Progenitor cell of endocrine pancreas (in vitro differentiated cells): Measurements from ENCODE around the gene PDIA2. TPM values are rescaled to one million over a fixed set of nuclear protein-coding genes. Genes with fewer than 3 reads are reported as not detected.

Experiments used
- DNase-seq: peaks from one replicate; pipeline ENCODE4 v3.0.0; 2021; ENCODE audit warnings: low spot score; ENCODE audit not compliant: unreplicated experiment
- H3K27ac Mint-ChIP-seq: 2 replicates; pipeline ENCODE4 v1.8.0; 2021; ENCODE audit warnings: mild to moderate bottlenecking, moderate library complexity, mixed read lengths
- H3K27me3 Mint-ChIP-seq: 2 replicates; pipeline ENCODE4 v1.8.0; 2021; ENCODE audit warnings: mixed read lengths
- H3K36me3 Mint-ChIP-seq: 2 replicates; pipeline ENCODE4 v1.8.0; 2022; ENCODE audit warnings: mixed read lengths; ENCODE audit not compliant: insufficient read depth
- H3K4me1 Mint-ChIP-seq: 2 replicates; pipeline ENCODE4 v1.8.0; 2021; ENCODE audit warnings: low read depth, mixed read lengths
- H3K4me3 Mint-ChIP-seq: 2 replicates; pipeline ENCODE4 v1.8.0; 2021; ENCODE audit warnings: low read depth, mild to moderate bottlenecking, moderate library complexity, mixed read lengths
- H3K9me3 Mint-ChIP-seq: 2 replicates; pipeline ENCODE4 v1.8.0; 2021; ENCODE audit warnings: low read depth, mixed read lengths
- CTCF ChIP-seq: fragments of 200-600 bp; sonication (generic); IDR thresholded peaks from one replicate; pipeline ENCODE4 v1.5.0; 2021; ENCODE audit warnings: antibody characterized with exemption, mild to moderate bottlenecking; ENCODE audit not compliant: unreplicated experiment
- long read RNA-seq: library from polyadenylated mRNA; unstranded; transcript quantifications from one replicate; pipeline ENCODE4 v2.0.0, GENCODE V29; 2020
- total RNA-seq: library from RNA; stranded (reverse); gene quantifications from 2 replicates; pipeline ENCODE4 v1.2.1, GENCODE V29; 2021

The PDIA2 gene
- 3.8 TPM in 2 replicates for total RNA-seq
- long read RNA-seq = 0 reads

DNA sequence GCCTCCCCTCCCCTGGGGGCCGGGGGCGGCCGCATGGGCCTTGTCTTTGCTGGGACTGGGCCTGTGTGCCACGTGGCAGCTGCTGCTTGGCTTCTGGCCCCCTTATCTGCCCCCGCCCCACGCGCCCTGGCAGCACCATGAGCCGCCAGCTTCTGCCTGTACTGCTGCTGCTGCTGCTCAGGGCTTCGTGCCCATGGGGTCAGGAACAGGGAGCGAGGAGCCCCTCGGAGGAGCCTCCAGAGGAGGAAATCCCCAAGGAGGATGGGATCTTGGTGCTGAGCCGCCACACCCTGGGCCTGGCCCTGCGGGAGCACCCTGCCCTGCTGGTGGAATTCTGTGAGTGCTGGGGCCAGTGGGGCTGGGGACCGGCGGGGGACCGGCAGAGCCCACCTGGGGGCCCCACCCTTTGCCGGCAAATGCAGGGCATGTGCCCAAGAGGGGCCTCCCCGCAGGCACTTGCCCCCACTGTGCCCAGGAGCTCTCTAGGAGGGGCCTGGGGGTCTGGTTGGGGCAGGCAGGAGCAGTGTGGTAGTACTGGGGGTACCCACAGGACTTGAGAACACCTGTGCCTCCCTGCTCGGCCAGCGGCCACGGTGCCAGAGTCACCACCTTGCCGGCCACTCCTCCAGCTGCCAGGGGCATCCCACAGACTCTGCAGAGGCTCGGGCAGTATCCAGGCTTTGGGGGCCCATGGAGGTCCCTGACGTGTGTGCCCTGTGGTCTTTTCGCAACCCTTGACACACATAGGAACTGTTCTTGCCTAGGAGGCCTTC lies at the start of gene PDIA2:
TSS of gene PDIA2 (plus strand) at position 132 of the 773 bp plus-strand sequence. CDS start at position 138, 6 bp downstream.
- DNase-seq = no peak
- H3K27me3 Mint-ChIP-seq = peaks cover 12% of the 10 kb centered on the region
- H3K4me1 Mint-ChIP-seq = no peaks in the 10 kb centered on the region
- H3K36me3 Mint-ChIP-seq = peaks cover 15% of the 10 kb centered on the region
- H3K9me3 Mint-ChIP-seq = no peaks in the 10 kb centered on the region
- H3K27ac Mint-ChIP-seq = no peak within 1 kb of the TSS
- no peak for TF ChIP-seq CTCF
- H3K4me3 Mint-ChIP-seq = no peak within 1 kb of the TSS

GRCh38 chr16:234468-235305 lies 48.3 kb upstream of the PDIA2 start, which contains the start of gene FAM234A:
Gene FAM234A (plus strand): TSS chr16:234821. CDS start chr16:254414, 19,593 bp downstream.
- H3K4me3 Mint-ChIP-seq = peak within 1 kb of the TSS; percentile 95

GRCh38 chr16:239948-240277 lies 43.1 kb upstream of the PDIA2 start:
- no peak for DNase-seq
- H3K4me3 Mint-ChIP-seq = no peak overlapping the region
- peaks cover 8% of the 10 kb centered on the region for H3K4me1 Mint-ChIP-seq
- TF ChIP-seq CTCF = no peak
- peak overlapping the region; percentile 11 for H3K27ac Mint-ChIP-seq
- peaks cover 2% of the 10 kb centered on the region for H3K36me3 Mint-ChIP-seq
- H3K9me3 Mint-ChIP-seq = no peaks in the 10 kb centered on the region
- H3K27me3 Mint-ChIP-seq = no peaks in the 10 kb centered on the region

More at GRCh38 chr16:234468-235305, 48.3 kb upstream of the PDIA2 start, which contains the start of gene FAM234A:
- peaks cover 6% of the 10 kb centered on the region for H3K4me1 Mint-ChIP-seq
- H3K9me3 Mint-ChIP-seq = no peaks in the 10 kb centered on the region
- peaks cover 2% of the 10 kb centered on the region for H3K36me3 Mint-ChIP-seq
- peak within 1 kb of the TSS; percentile 98 for H3K27ac Mint-ChIP-seq
- peak; percentile 94 for DNase-seq
- no peaks in the 10 kb centered on the region for H3K27me3 Mint-ChIP-seq
- peak; percentile 60 for TF ChIP-seq CTCF

DNA sequence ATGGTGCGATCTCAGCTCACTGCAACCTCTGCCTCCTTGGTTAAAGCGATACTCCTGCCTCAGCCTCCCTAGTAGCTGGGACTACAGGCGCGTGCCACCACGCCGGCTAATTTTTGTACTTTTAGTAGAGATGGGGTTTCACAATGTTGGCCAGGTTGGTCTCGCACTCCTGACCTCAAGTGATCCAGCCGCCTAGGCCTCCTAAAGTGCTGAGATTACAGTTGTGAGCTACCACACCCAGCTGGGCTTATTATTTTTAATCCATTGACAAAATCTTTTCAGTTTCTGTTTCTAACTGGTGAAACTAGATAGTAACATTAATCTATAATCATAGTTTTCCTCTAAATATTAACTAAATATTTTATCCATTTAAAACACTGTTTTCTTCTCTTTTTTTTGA lies 42.4 kb upstream of the PDIA2 start:
- peaks cover 6% of the 10 kb centered on the region for H3K4me1 Mint-ChIP-seq
- peak overlapping the region; percentile 77 for H3K27ac Mint-ChIP-seq
- peaks cover 2% of the 10 kb centered on the region for H3K36me3 Mint-ChIP-seq
- TF ChIP-seq CTCF = no peak
- no peaks in the 10 kb centered on the region for H3K27me3 Mint-ChIP-seq
- DNase-seq = no peak
- H3K4me3 Mint-ChIP-seq = no peak overlapping the region
- no peaks in the 10 kb centered on the region for H3K9me3 Mint-ChIP-seq

DNA sequence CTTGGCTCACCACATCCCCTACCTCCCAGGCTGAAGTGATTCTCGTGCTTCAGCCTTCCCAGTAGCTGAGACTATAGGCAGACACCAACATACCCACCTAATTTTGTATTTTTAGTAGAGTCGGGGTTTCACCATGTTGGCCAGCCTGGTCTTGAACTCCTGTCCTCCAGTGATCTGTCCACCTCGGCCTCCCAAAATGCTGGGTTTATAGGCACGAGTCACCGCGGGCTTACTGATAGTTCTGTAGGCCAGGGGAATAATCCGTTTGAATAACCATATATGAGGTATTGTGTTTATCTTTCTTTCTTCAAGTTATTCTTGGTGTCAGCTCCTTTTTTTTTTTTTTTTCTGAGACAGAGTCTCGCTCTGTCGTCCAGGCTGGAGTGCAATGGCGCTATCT lies 40.7 kb upstream of the PDIA2 start:
- peaks cover 3% of the 10 kb centered on the region for H3K4me1 Mint-ChIP-seq
- H3K27ac Mint-ChIP-seq = no peak overlapping the region
- H3K36me3 Mint-ChIP-seq = peaks cover 2% of the 10 kb centered on the region
- no peak for TF ChIP-seq CTCF
- no peak for DNase-seq
- H3K27me3 Mint-ChIP-seq = no peaks in the 10 kb centered on the region
- no peaks in the 10 kb centered on the region for H3K9me3 Mint-ChIP-seq
- H3K4me3 Mint-ChIP-seq = no peak overlapping the region
